Activated CD8-positive, alpha-beta T cell treated with anti-CD3 and anti-CD28 coated beads for 36 hours (primary cell): ENCODE results near the gene SCN8A. TPM values are rescaled to one million over a fixed set of nuclear protein-coding genes. Genes with fewer than 3 reads are reported as not detected.

Source experiments
- ATAC-seq: fragments of 200-7000 bp; cut with Tn5 transposase; one replicate; pipeline ENCODE4 v1.10.0; 2021; ENCODE audit warnings: mild to moderate bottlenecking, moderate library complexity
- CTCF ChIA-PET: fragments of 350-600 bp; sonication (Branson Sonifier 250); formaldehyde crosslinking; loops from one replicate; lab custom pipeline; 2021; ENCODE audit warnings: antibody characterized with exemption; lab: Charles Lee
- POLR2A ChIA-PET: fragments of 350-600 bp; sonication (Branson Sonifier 250); formaldehyde crosslinking; loops from one replicate; lab custom pipeline; 2021; ENCODE audit warnings: antibody characterized with exemption; lab: Charles Lee
- DNase-seq: peaks from one replicate; pipeline ENCODE4 v3.0.0-alpha.2; 2020
- H3K27ac Mint-ChIP-seq: one replicate; pipeline ENCODE4 v1.8.0; 2021; ENCODE audit warnings: mild to moderate bottlenecking, mixed read lengths
- H3K27me3 Mint-ChIP-seq: one replicate; pipeline ENCODE4 v1.8.0; 2021; ENCODE audit warnings: mixed read lengths
- H3K36me3 Mint-ChIP-seq: one replicate; pipeline ENCODE4 v1.8.0; 2021; ENCODE audit warnings: low read depth, mixed read lengths
- H3K4me1 Mint-ChIP-seq: one replicate; pipeline ENCODE4 v1.8.0; 2021; ENCODE audit warnings: low read depth, mixed read lengths
- H3K4me3 Mint-ChIP-seq: one replicate; pipeline ENCODE4 v1.8.0; 2021; ENCODE audit warnings: mild to moderate bottlenecking, moderate library complexity, mixed read lengths
- H3K9me3 Mint-ChIP-seq: one replicate; pipeline ENCODE4 v1.8.0; 2021; ENCODE audit warnings: mixed read lengths
- CTCF ChIP-seq: fragments of 200-600 bp; IDR thresholded peaks from one replicate; pipeline ENCODE4 v1.8.0; 2022; ENCODE audit warnings: antibody characterized with exemption, mild to moderate bottlenecking
- intact Hi-C: fragments of 100-400 bp; cut with micrococcal nuclease; formaldehyde crosslinking; loops from one replicate; pipeline ENCODE4 v1.10.0; 2022
- total RNA-seq, 2 experiments: library from RNA; stranded (reverse); gene quantifications; one replicate each; pipeline ENCODE4 v1.2.3, GENCODE V29; 2021

Gene SCN8A
- total RNA-seq, 2 experiments from 2014 or later: 0.77 to 0.78 TPM

DNA sequence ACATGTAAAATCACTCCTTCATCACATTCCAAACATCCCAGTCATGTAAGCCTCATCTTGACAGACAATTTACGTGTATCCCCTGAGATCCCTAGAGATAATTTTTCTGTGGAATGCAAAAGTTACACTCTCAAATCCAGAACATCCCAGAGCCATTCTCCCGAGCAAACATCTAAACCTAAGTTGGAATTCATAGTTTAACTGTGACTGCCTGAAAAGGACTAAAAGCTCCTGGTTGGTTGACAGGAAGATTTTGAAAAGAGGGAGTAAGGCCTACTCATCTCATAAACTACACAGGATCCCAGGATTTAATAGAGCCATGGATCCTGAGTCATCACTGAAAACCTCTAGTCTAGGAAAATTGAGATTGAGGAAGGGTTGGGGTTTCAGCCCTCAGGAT lies 123.6 kb downstream of the SCN8A start:
- no peak for ATAC-seq
- ChIA-PET POLR2A (no interaction called here), CTCF (no interaction called here)
- H3K27me3 Mint-ChIP-seq: peaks cover 6% of the 10 kb centered on the region
- H3K4me1 Mint-ChIP-seq: no peaks in the 10 kb centered on the region
- no peak for DNase-seq
- H3K27ac Mint-ChIP-seq: no peak overlapping the region
- intact Hi-C loops: no loop called here
- H3K36me3 Mint-ChIP-seq: no peaks in the 10 kb centered on the region
- TF ChIP-seq CTCF: no peak
- H3K4me3 Mint-ChIP-seq: no peak overlapping the region
- no peaks in the 10 kb centered on the region for H3K9me3 Mint-ChIP-seq

DNA sequence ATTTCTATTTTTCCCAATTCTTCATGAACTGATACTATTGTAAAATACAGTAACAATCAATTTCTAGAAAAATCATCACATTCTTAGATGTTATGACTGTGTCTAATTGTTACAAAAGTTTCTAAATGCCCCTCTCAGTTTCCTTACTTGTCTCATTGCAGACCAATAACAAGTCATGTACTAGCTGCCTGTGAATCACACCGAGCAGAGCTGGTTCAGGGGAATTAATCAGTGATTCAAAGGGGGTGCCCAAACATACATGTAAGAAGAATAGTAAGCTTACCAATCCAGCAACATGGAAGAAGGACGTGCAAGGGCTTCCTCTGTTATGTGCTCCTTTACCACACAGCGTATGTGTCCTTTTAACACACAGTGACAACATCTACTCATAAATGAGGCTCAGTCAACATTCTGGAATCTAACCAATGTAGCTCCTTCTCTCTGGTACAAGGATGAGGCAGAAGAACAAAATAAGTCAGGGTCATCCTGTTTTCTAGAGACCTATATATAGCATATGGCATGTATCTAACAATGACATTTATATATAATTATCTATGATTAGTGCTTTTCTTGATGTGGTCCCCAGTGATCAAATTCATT lies 126.4 kb downstream of the SCN8A start:
- H3K4me3 Mint-ChIP-seq: no peak overlapping the region
- no peak overlapping the region for H3K27ac Mint-ChIP-seq
- ChIA-PET CTCF (interaction anchor here (0.9 kb wide), 1 partner anchor 185 kb away, joined by 3 read pairs; no protein-coding TSS in a partner anchor), POLR2A (no interaction called here)
- H3K4me1 Mint-ChIP-seq: peaks cover 11% of the 10 kb centered on the region
- H3K36me3 Mint-ChIP-seq: no peaks in the 10 kb centered on the region
- H3K27me3 Mint-ChIP-seq: peaks cover 20% of the 10 kb centered on the region
- intact Hi-C loops: no loop called here
- peak; percentile 4 for ATAC-seq
- TF ChIP-seq CTCF: no peak
- DNase-seq: no peak
- H3K9me3 Mint-ChIP-seq: no peaks in the 10 kb centered on the region

DNA sequence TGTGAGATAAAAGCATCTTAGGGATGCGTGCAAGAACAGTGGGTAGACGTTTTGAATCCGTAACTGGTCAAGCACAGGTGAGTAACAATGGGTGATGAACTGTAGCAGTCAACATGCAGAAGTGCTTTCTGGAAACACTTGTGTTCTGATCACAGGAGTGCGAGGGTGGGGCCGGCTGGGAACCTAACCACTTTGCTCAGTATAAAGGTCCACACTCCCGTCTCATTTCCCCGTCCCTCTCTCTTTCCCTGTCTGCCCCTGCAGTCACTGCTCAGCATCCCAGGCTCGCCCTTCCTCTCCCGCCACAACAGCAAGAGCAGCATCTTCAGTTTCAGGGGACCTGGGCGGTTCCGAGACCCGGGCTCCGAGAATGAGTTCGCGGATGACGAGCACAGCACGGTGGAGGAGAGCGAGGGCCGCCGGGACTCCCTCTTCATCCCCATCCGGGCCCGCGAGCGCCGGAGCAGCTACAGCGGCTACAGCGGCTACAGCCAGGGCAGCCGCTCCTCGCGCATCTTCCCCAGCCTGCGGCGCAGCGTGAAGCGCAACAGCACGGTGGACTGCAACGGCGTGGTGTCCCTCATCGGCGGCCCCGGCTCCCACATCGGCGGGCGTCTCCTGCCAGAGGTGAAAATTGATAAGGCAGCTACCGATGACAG lies 130.4 kb downstream of the SCN8A start:
- peak; percentile 72 for DNase-seq
- CTCF ChIA-PET: interaction anchor here (1.1 to 1.6 kb wide), 2 partner anchors 92 to 102 kb away, joined by 3 to 7 read pairs; no protein-coding TSS in a partner anchor
- Mint-ChIP-seq H3K4me1 (peaks cover 11% of the 10 kb centered on the region), H3K9me3 (no peaks in the 10 kb centered on the region), H3K27ac (no peak overlapping the region), H3K27me3 (peaks cover 19% of the 10 kb centered on the region), H3K4me3 (peak overlapping the region; percentile 59), H3K36me3 (no peaks in the 10 kb centered on the region)
- peak; percentile 20 for TF ChIP-seq CTCF
- intact Hi-C loops: no loop called here
- POLR2A ChIA-PET: no interaction called here
- peak; percentile 96 for ATAC-seq

DNA sequence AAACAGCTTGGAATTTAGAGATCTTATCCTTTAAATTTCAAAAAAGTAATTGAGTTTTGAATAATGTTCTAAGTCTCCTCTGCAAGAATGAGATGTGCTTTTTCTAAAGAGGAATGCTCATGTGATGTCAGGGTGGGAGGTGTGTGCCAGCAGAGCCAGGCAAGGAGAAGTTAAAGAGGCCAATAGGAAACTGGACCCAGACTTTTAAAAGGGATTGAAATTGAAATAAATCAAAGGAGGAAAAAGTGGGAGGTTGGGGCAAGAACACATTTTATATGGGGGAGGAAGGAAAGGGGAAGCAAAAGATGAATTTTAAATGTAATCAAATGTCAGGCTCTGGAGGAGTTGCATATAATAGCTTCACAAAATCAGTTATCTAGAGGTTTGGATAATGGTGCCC lies 131.4 kb downstream of the SCN8A start:
- no peak overlapping the region for H3K4me3 Mint-ChIP-seq
- POLR2A ChIA-PET: no interaction called here

More for the DNA sequence above, 131.4 kb downstream of the SCN8A start:
- Mint-ChIP-seq H3K36me3 (no peaks in the 10 kb centered on the region), H3K4me1 (peaks cover 11% of the 10 kb centered on the region), H3K27ac (no peak overlapping the region), H3K9me3 (no peaks in the 10 kb centered on the region), H3K27me3 (peaks cover 19% of the 10 kb centered on the region)
- ATAC-seq: no peak
- DNase-seq: no peak
- no peak for TF ChIP-seq CTCF
- CTCF ChIA-PET: interaction anchor here (1.6 kb wide), 1 partner anchor 101 kb away, joined by 7 read pairs; no protein-coding TSS in a partner anchor
- intact Hi-C loops: no loop called here
